Measurements from ENCODE around the gene PMFBP1. TPM values are rescaled to one million over a fixed set of nuclear protein-coding genes. Genes with fewer than 3 reads are reported as not detected.

The PMFBP1 gene
- total and polyA plus RNA-seq, 5 experiments from 2014 or later = 0.13 to 2.0 (median 0.97) TPM; not detected in 1

- POLR2A ChIA-PET = no interaction called here
- peaks cover 0 to 5% (median 0%) of the 10 kb centered on the region in 5 donors for H3K27me3 Mint-ChIP-seq
- H3K36me3 Mint-ChIP-seq = peaks cover 0 to 7% (median 0%) of the 10 kb centered on the region in 3 donors
- H3K27ac Mint-ChIP-seq = no peak overlapping the region
- peaks cover 0 to 3% (median 0%) of the 10 kb centered on the region in 9 donors for H3K9me3 Mint-ChIP-seq
- DNase-seq (no peak), ATAC-seq (no peak)
- H3K4me1 Mint-ChIP-seq = peaks cover 0 to 5% (median 0%) of the 10 kb centered on the region in 4 donors
- no peak overlapping the region for H3K4me3 Mint-ChIP-seq
Observed at GRCh38 chr16:72174726-72175125, 2.8 kb upstream of the PMFBP1 start.

DNA sequence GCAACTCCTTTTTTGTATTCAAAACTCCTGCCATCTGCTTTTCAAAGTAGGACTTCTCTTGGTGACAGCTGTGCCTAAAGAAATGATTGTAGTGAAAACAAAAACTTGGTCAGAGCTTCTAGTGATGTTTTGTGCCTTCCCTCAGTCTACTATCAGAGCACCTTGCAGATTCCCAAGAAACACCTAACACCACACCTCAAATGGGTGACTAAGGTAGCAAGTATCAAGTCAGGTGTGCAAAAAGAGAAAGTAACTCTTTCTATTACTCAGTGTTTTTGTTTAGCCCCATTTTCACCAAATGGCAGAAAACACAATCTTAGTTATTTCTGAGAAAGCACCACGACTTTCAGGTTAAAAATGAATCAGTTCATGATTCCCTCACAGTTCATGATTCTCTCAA, 2.0 kb upstream of the PMFBP1 start:
- no peak overlapping the region for H3K27ac Mint-ChIP-seq
- ATAC-seq = no peak
- no peak for DNase-seq
- H3K27me3 Mint-ChIP-seq = peaks cover 0 to 5% (median 0%) of the 10 kb centered on the region in 5 donors
- H3K4me3 Mint-ChIP-seq = no peak overlapping the region
- peaks cover 0 to 3% (median 0%) of the 10 kb centered on the region in 9 donors for H3K9me3 Mint-ChIP-seq
- peaks cover 0 to 5% (median 0%) of the 10 kb centered on the region in 4 donors for H3K4me1 Mint-ChIP-seq
- peaks cover 0 to 7% (median 0%) of the 10 kb centered on the region in 3 donors for H3K36me3 Mint-ChIP-seq
- POLR2A ChIA-PET = no interaction called here

- Mint-ChIP-seq H3K36me3 (no peaks in the 10 kb centered on the region), H3K4me3 (no peak overlapping the region), H3K9me3 (peaks cover 0 to 3% (median 0%) of the 10 kb centered on the region in 9 donors), H3K27ac (no peak overlapping the region), H3K27me3 (no peaks in the 10 kb centered on the region), H3K4me1 (peaks cover 0 to 5% (median 0%) of the 10 kb centered on the region in 4 donors)
- POLR2A ChIA-PET = no interaction called here
- ATAC-seq = no peak
- no peak for DNase-seq
Observed at GRCh38 chr16:72171236-72171635, 719 bp downstream of the PMFBP1 start.

DNA sequence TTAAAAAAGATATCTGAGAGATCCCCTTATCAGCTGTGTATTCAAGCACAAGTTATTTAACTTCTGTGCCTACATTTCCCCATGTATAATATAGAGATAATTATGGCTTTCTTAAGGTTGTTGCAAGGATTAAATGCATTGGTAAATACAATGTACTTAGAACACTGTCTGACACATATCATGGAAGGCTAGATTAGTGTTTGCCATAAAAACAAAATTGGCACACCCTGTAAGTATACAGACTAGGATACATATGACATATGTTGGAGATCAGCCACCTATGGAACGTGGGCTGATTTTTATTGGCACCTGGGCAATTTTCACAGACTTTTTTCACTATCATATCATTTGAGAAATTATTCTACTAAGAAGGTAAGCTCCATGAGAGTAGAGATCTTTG, 2.2 kb downstream of the PMFBP1 start:
- Mint-ChIP-seq H3K36me3 (no peaks in the 10 kb centered on the region), H3K9me3 (peaks cover 0 to under 1% (median 0%) of the 10 kb centered on the region in 9 donors), H3K4me1 (peaks cover 0 to 5% (median 0%) of the 10 kb centered on the region in 4 donors), H3K4me3 (no peak overlapping the region), H3K27me3 (peaks cover 0 to 5% (median 0%) of the 10 kb centered on the region in 5 donors), H3K27ac (no peak overlapping the region)
- DNase-seq (no peak), ATAC-seq (no peak)
- POLR2A ChIA-PET = no interaction called here

GRCh38 chr16:72168365-72168764, 3.6 kb downstream of the PMFBP1 start:
- Mint-ChIP-seq H3K36me3 (peaks cover 0 to 3% (median 0%) of the 10 kb centered on the region in 3 donors), H3K4me1 (peaks cover 0 to 5% (median 0%) of the 10 kb centered on the region in 4 donors), H3K27me3 (peaks cover 0 to 5% (median 0%) of the 10 kb centered on the region in 5 donors), H3K4me3 (no peak overlapping the region), H3K9me3 (peaks cover 0 to under 1% (median 0%) of the 10 kb centered on the region in 9 donors), H3K27ac (no peak overlapping the region)
- ATAC-seq (no peak), DNase-seq (no peak)
- POLR2A ChIA-PET = no interaction called here

DNA sequence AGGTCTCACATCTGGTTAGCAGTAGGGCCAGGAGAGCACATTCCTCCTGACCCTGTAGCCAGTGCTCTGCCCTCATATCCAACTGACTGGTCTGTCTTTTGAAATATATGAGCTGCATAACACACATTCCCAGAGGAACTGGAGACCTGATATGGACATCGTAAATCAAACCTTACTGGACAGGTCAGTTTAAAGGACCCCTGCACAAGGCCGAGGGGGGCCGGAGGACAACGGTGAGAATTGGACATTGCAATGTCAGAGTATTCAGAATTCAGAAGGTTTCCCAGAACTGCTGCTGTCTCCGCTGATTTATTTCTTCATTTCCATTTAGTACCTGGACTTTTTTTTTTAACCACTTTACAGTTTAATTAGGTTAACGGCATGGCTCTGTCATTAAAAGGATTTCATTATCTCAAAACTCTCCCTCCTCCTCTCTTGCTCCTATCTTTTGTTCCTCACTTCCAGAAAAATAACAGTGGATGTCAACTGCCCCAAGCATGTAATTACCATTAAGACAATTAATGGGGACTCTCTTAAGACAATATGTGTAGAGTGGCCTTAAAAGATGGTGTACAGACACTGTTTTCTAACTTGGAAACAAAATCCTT, 4.9 kb downstream of the PMFBP1 start:
- H3K27ac Mint-ChIP-seq = no peak overlapping the region
- no peak overlapping the region for H3K4me3 Mint-ChIP-seq
- peaks cover 0 to under 1% (median 0%) of the 10 kb centered on the region in 4 donors for H3K4me1 Mint-ChIP-seq
- DNase-seq = no peak
- H3K36me3 Mint-ChIP-seq = peaks cover 0 to 3% (median 0%) of the 10 kb centered on the region in 3 donors
- peaks cover 0 to 5% (median 0%) of the 10 kb centered on the region in 5 donors for H3K27me3 Mint-ChIP-seq
- ATAC-seq = no peak
- POLR2A ChIA-PET = no interaction called here
- H3K9me3 Mint-ChIP-seq = peaks cover 0 to 2% (median 0%) of the 10 kb centered on the region in 9 donors

- H3K27ac Mint-ChIP-seq = no peak overlapping the region
- H3K4me3 Mint-ChIP-seq = no peak overlapping the region
- DNase-seq (no peak), ATAC-seq (no peak)
- H3K27me3 Mint-ChIP-seq = peaks cover 0 to 5% (median 0%) of the 10 kb centered on the region in 5 donors
- peaks cover 0 to 3% (median 0%) of the 10 kb centered on the region in 3 donors for H3K36me3 Mint-ChIP-seq
- H3K9me3 Mint-ChIP-seq = peaks cover 0 to 2% (median 0%) of the 10 kb centered on the region in 9 donors
- POLR2A ChIA-PET = no interaction called here
- no peaks in the 10 kb centered on the region for H3K4me1 Mint-ChIP-seq
Observed at GRCh38 chr16:72166151-72166550, 5.8 kb downstream of the PMFBP1 start.

DNA sequence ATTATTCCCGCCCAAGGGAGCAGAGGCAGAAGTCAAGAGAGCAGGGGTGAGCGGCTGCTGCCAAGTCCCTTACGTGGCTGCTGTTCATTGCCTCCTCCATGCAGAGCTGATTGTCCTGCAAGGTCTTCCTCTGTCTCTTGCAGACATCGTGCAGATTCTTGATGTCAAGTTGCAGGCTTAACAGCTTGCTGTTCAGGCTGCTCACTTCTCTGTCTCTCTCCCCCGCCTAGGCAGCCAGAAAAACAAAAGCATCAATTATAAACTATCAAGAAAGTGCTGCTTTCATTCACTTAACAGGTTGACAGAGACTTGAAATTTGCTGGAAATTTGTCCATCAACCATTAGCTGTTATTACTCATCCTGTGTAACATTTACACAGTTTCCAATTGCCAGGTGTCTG, 7.3 kb downstream of the PMFBP1 start:
- POLR2A ChIA-PET = no interaction called here
- H3K36me3 Mint-ChIP-seq = peaks cover 0 to 3% (median 0%) of the 10 kb centered on the region in 3 donors
- peaks cover 0 to 5% (median 0%) of the 10 kb centered on the region in 5 donors for H3K27me3 Mint-ChIP-seq
- H3K4me3 Mint-ChIP-seq = no peak overlapping the region
- H3K27ac Mint-ChIP-seq = no peak overlapping the region
- no peak for DNase-seq
- peaks cover 0 to 2% (median 0%) of the 10 kb centered on the region in 9 donors for H3K9me3 Mint-ChIP-seq
- H3K4me1 Mint-ChIP-seq = no peaks in the 10 kb centered on the region
- no peak for ATAC-seq

- POLR2A ChIA-PET = no interaction called here
- Mint-ChIP-seq H3K27me3 (peaks cover 0 to 5% (median 0%) of the 10 kb centered on the region in 5 donors), H3K4me3 (no peak overlapping the region), H3K4me1 (no peaks in the 10 kb centered on the region), H3K27ac (no peak overlapping the region), H3K36me3 (peaks cover 0 to 3% (median 0%) of the 10 kb centered on the region in 3 donors), H3K9me3 (peaks cover 0 to 2% (median 0%) of the 10 kb centered on the region in 9 donors)
- DNase-seq = no peak
- no peak for ATAC-seq
Observed at GRCh38 chr16:72162105-72162692, 9.8 kb downstream of the PMFBP1 start.

DNA sequence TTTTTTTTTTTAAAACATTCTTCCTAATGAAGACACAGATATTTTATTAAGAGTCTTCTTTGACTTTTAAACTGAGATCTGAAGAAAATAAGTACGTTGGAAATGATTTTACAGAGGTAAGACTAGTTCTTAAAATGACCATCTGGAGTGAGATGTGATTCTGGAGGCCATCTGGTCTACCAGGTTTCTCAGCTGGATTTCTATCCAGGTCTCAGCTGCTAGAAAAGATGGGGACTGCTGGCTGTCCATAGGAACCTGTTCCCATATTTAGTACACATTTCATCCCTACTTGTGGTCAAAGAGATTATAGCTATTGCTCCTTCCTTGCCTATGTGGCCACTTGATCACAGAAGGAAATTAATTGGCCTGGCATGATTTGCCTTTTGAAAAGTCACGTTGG, 12.2 kb downstream of the PMFBP1 start:
- POLR2A ChIA-PET = no interaction called here
- Mint-ChIP-seq H3K36me3 (peaks cover 0 to 3% (median 0%) of the 10 kb centered on the region in 3 donors), H3K27me3 (no peaks in the 10 kb centered on the region), H3K27ac (no peak overlapping the region), H3K9me3 (peaks cover 0 to 2% (median 0%) of the 10 kb centered on the region in 9 donors), H3K4me1 (no peaks in the 10 kb centered on the region), H3K4me3 (no peak overlapping the region)
- DNase-seq (no peak), ATAC-seq (no peak)

- ATAC-seq (no peak), DNase-seq (no peak)
- Mint-ChIP-seq H3K4me1 (no peaks in the 10 kb centered on the region), H3K36me3 (peaks cover 0 to 3% (median 0%) of the 10 kb centered on the region in 3 donors), H3K4me3 (no peak overlapping the region), H3K9me3 (peaks cover 0 to 2% (median 0%) of the 10 kb centered on the region in 9 donors), H3K27ac (no peak overlapping the region), H3K27me3 (no peaks in the 10 kb centered on the region)
- POLR2A ChIA-PET = no interaction called here
Observed at GRCh38 chr16:72159386-72159785, 12.6 kb downstream of the PMFBP1 start.

GRCh38 chr16:72149676-72150464, 22.1 kb downstream of the PMFBP1 start:
- peaks cover 0 to 9% (median 3%) of the 10 kb centered on the region in 9 donors for H3K9me3 Mint-ChIP-seq
- peaks cover 0 to 4% (median 0%) of the 10 kb centered on the region in 3 donors for H3K36me3 Mint-ChIP-seq
- ATAC-seq (no peak), DNase-seq (no peak)
- no peak overlapping the region for H3K27ac Mint-ChIP-seq
- no peak overlapping the region for H3K4me3 Mint-ChIP-seq
- POLR2A ChIA-PET = no interaction called here
- no peaks in the 10 kb centered on the region for H3K27me3 Mint-ChIP-seq
- peaks cover 0 to 7% (median 1%) of the 10 kb centered on the region in 4 donors for H3K4me1 Mint-ChIP-seq

- Mint-ChIP-seq H3K4me1 (no peaks in the 10 kb centered on the region), H3K27me3 (peaks cover 0 to 3% (median 0%) of the 10 kb centered on the region in 5 donors), H3K9me3 (peaks cover 0 to 5% (median under 1%) of the 10 kb centered on the region in 9 donors), H3K27ac (no peak overlapping the region), H3K4me3 (no peak overlapping the region), H3K36me3 (peaks cover 0 to 8% (median 0%) of the 10 kb centered on the region in 3 donors)
- ATAC-seq (no peak), DNase-seq (no peak)
- POLR2A ChIA-PET = no interaction called here
Observed at GRCh38 chr16:72142476-72142875, 29.5 kb downstream of the PMFBP1 start.

Data from naive thymus-derived CD8-positive, alpha-beta T cell (primary cell).